DMS153 treated with DMSO at 0.1 percent for 48 hours (cell line): Measurements from ENCODE around the gene PKMYT1.

Experiments
- DNase-seq: peaks from one replicate; lab custom pipeline; 2025; ENCODE audit not compliant: unreplicated experiment; lab: John Stamatoyannopoulos, UW

The PKMYT1 gene

GRCh38 chr16:3000540-3000939 lies 20.3 kb upstream of the PKMYT1 start:
- no peak for DNase-seq

DNA sequence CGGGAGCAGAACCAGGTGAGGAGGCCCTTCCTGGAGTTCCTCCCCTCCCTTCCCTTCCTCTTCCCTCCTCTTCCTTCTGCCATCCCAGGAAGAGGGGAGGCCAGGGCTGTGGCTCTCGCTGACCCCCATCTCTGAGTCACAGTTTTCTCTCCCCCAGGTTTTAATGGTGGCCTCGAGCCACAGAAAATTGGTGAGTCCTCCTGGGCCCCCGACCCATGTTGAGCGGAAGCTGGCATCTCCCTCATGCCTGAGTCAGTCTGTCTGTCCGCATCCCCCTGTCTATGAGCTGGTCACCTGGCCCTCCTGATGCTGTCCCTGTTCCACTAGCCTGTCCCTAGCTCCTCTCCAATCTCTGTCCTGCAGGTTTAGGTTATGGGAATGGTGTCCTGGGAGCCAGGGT lies 19.7 kb upstream of the PKMYT1 start:
- DNase-seq, result no peak

- DNase-seq, result no peak
Measured at GRCh38 chr16:2996298-2996697, 16.1 kb upstream of the PKMYT1 start.

GRCh38 chr16:2992383-2993081 lies 12.3 kb upstream of the PKMYT1 start:
- no peak for DNase-seq

DNA sequence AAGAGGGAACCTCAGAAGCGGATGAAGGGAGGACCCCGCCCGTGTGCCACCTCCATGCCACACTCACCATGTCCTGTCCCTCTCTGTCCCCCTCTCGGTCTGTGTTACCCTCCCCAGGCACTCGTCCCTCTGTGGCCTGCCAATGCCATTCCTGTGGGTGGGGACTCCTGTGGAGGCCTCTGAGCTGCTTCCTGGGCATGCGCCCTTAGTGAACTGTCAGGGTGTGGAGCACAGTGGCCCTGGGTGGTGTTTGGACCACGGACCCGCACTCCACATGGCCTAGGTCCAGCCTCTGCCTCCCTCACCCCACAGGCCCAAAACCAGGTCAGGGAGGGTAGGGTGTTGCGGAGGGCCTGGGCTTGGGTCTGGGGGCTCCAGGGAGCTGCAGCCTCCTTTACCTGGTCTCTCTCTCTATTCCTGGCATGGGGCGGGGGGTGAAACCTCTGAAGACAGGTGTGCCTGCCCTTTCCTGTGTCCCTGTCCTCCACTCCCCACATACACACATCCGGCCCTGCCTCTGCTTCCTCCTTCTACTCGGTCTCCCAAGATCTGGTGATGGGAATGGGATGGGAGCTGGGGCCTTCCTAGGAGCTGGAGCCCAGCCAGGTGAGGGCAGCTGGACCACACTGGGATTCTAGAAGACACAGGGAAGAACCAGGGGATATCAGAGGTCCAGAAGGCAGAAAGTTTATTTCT lies 11.5 kb upstream of the PKMYT1 start:
- DNase-seq, result no peak

GRCh38 chr16:2990891-2991290 lies 10.6 kb upstream of the PKMYT1 start:
- DNase-seq, result no peak

DNA sequence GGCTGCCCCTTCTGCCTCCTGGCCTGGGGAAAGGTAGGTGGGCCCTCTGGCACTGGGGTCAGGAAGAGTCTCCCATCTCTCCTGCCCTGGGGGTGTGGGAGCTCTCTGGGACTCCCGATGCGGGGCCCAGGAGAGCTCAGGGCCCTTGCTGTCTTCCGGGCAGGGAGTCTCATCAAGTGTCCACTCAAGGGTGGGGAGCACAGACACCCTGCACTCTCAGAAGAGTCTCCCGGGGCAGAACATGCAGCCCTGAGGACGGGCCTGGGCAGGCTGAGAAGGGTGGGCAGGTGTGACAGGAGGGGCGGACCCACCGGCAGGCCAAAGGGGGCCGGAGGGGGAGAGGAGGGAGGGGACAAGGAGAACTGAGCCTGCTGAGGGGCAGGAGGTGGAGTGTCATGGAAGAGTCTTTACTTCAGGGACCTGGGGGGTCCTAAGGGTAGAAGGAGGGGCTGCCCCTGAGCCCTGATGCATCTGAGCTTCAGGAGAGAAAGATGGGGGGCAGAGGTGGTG lies 8.4 kb upstream of the PKMYT1 start:
- no peak for DNase-seq

DNA sequence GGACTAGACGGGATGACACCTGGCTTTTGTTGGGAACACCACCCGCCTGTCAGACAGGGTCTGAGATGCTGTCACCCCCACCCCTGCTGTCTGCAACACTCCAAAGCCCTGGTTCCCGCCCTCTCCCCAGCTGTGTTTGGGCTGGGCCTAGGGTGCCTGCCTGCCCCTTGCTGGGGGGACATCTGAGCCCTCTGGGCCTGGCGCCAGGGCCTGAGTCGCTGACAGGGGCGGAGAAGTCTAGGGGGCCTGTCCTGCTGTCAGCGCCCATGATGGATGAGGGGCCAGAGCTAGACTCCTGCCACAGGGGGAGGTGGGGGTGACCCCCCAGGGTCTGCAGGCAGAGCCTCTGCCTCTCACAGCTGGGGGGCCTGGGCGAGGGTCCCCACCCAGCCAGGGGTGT lies 7.6 kb upstream of the PKMYT1 start:
- DNase-seq, result no peak

DNA sequence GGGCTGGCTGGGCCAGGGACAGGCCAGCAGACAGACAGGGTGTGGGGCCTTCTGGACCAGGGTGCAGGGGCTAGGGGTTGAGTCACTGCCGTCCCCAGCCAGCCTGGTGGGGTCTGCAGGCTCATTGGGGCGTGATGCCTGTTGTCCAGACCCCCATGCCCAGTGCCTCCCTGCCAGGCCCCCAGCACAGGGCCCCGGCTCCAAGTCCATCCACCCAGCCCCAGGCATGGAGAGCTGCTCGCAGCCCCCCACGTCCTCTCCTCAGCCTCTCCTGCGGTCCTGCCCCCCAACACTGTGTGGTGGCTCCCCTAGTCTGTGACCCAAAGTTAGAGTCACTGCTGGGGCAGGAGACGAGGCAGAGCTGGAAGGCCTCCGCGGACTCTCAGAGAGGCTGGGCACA lies 7.0 kb upstream of the PKMYT1 start:
- no peak for DNase-seq

- DNase-seq, result no peak
Measured at GRCh38 chr16:2986623-2987188, 6.5 kb upstream of the PKMYT1 start.

- DNase-seq, result no peak
Measured at GRCh38 chr16:2985893-2986355, 5.7 kb upstream of the PKMYT1 start.

- DNase-seq, result no peak
Measured at GRCh38 chr16:2985462-2985861, 5.2 kb upstream of the PKMYT1 start.

DNA sequence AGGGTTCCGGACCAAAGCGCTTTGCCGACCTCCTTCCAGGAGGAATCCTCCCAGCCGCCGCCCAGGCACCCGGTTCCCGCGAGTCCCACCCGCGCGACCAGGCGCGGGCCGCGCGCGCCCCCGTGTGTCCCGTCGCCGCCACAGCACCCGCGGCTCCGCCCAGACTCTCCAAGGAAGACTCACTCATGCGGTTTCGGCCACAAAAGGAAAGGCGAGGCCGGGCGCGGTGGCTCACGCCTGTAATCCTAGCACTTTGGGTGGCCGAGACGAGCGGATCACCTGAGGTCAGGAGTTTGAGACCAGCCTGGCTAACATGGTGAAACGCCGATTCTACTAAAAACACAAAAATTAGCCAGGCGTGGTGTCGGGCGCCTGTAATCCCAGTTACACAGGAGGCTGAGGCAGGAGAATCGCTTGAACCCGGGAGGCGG lies 3.5 kb upstream of the PKMYT1 start:
- peak; percentile 58 for DNase-seq

GRCh38 chr16:2982402-2982801 lies 2.2 kb upstream of the PKMYT1 start:
- DNase-seq, result no peak

GRCh38 chr16:2981899-2982250 lies 1.6 kb upstream of the PKMYT1 start:
- DNase-seq, result no peak

DNA sequence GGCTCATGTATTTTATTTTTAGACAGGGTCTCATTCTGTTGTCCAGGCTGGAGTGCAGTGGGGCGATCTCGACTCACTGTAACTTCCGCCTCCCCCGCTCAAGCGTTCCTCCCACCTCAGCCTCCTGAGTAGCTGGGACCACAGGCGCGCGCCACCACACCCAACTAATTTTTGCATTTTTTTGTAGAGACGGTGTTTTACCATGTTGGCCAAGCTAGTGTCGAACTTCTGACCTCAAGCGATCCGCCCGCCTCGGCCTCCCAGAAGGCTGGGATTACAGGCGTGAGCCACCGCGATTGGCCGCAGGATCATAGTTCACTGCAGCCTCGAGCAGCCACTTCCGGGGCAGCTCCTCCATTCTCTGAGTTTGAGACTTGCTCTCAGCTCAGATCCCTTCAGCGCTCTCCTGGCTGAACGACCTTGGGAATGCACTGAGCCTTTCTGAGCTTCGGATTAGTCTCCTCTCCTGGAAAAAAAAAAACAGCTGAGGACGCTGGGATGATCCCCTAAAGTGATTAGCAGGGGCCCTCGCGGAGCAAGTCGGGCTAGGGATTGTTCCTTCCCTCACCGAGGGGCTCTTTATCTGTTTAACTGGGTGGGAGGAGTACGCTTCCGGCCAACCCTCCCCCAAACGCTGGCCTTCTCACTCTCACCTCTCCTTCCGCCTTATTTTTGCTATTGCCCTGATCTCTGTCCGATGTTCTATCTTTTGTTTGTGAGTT lies 1.1 kb upstream of the PKMYT1 start:
- no peak for DNase-seq

DNA sequence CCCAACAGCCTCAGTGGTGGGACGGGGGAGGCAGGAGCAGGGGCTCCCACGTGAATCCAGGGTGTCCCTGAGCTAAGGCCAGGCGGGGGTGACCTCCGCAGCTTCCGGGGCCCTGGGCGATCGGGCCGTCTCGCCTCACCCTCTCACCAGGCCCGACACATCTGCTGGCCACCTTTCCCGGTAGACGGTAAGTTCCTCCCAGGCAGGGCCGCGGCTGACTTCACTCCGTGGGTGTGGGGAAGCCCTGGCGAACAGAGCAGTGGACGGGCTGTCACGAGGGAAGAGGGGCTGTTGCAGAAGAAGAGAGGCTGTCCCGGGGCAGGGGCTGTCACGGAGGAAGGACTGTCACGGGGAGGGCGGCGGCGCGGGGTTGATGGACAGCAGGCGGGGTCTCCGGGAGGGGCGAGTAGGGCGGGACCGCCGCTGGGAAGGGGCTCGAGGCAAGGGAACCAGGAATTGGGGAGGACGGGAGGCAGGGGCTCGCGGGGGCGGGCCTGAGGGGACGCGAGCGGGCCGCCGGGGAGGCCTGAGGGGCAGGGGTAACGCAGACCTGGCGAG lies 498 bp downstream of the PKMYT1 start:
- DNase-seq, result no peak

DNA sequence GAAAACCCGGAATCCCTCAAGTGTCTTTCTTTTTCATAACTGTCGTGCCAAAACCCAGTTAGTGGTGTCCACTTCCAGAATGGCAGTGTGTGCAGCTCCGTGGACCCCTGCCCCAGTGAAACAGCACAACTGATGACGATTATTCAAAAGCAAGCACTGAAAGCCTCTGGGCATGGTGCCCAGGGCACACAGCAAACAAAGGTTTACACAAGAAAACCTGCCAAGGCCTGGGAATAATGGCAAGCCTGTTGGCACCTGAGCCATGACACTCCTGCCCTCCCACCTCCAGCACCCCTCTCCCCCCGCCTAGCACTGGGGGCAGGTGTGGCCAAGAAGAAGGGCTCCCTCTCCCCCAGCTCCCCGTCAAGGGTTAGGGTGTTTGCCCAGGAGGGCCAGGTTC lies 2.8 kb downstream of the PKMYT1 start:
- DNase-seq, result peak; percentile 64

- DNase-seq, result no peak
Measured at GRCh38 chr16:2976673-2977072, 3.6 kb downstream of the PKMYT1 start.

DNA sequence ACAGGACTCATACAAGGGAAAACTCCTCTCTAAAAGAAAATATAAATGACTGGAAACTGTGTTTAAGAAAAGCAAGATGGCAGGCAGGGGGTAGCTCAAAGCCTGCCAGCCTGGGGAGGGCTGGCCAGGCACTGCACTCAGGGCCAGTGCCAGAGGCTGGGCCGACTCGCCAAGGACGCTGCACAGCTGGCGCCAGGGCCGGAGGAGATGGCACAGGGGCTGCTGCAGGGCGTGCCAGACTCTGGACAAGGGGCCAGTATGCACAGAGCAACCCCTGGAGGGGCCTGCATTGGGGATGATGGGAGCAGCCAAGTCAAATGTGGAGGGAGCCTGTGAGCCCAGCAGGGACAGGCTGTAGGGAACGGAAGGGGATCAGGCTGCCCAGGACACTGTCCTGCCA lies 4.0 kb downstream of the PKMYT1 start:
- DNase-seq, result no peak

GRCh38 chr16:2975161-2975795 lies 5.0 kb downstream of the PKMYT1 start:
- DNase-seq, result no peak
